ENCODE data around the gene PEX11A.

DNA sequence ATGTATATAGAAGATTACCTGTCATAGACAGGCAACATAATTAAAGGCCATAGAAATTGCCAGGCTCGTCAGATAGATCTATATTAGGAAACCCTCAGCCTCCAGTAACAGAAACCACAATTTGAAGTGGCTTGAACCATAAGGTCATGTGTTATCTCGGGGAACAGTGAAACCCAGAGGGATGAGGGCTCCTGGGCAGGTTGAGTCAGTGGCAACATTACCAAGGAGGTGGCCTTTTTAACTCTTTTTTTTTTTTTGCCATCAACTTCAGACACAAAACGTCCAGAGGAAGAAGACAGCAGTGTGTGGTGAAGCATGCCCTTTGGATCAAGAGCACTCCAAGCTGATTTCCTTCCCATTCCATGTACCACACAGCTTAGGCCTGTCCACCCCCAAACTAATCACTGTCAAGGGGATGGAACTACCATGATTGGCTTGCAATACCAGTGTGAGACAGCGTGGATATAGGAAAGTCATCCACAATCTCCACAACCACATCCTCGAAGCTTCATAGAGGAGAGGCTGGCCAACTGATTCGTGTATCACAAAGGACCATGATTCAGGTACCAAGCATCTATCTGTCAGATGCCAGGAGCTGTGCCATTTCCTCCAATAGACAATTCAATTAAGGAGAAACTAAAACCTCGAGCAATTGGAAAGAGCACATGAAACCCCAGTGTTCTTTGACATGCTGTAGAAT is 34.3 kb downstream of the PEX11A start:
- no peak for TF ChIP-seq CTCF (IDR thresholded peaks at IDR 0.05)
- TF ChIP-seq POLR2A (IDR thresholded peaks at IDR 0.05), result no peak
- TF ChIP-seq POLR2AphosphoS5 (IDR thresholded peaks at IDR 0.05), result no peak
